Measurements from ENCODE around the gene PLA2G2D. TPM values are rescaled to one million over a fixed set of nuclear protein-coding genes. Genes with fewer than 3 reads are reported as not detected.

The PLA2G2D gene
- total and polyA plus RNA-seq, 2 donors (not counting 1 experiment from before 2014, with no cell fraction given) = not detected

GRCh38 chr1:20114021-20114648 lies 5.2 kb downstream of the PLA2G2D start:
- DNase-seq (ENCODE audit: low read depth in 2 of 2) = no peak
- Histone ChIP-seq H3K27me3 (ENCODE audit: control insufficient read depth, insufficient read depth, low read length) (peaks cover 10% of the 10 kb centered on the region), H3K27ac (ENCODE audit: insufficient read depth, low read length) (no peak overlapping the region), H3K79me2 (ENCODE audit: control insufficient read depth, insufficient read depth, low read length) (no peaks in the 10 kb centered on the region), H2AFZ (ENCODE audit: low read length) (no peak overlapping the region), H3K4me3 (replicated peaks in 1 of 4; ENCODE audit: control extremely low read depth in 1 of 4, insufficient read depth in 1 of 4, low read depth in 3 of 4, low read length in 4 of 4) (no peak overlapping the region), H3K4me1 (ENCODE audit: control insufficient read depth, extremely low read depth, insufficient read depth, low read length) (no peaks in the 10 kb centered on the region), H3K9me3 (ENCODE audit: control insufficient read depth, insufficient read depth, low read depth, low read length) (no peaks in the 10 kb centered on the region), H3K36me3 (ENCODE audit: control insufficient read depth, insufficient read depth, low read length) (no peaks in the 10 kb centered on the region), H3K4me2 (ENCODE audit: extremely low read depth, insufficient read depth, low read length) (no peak overlapping the region), H3K9ac (ENCODE audit: insufficient read depth, low read length) (no peak overlapping the region), H4K20me1 (ENCODE audit: control insufficient read depth, extremely low read depth, insufficient read depth, low read length) (no peaks in the 10 kb centered on the region)
- no peak for TF ChIP-seq EZH2 (IDR thresholded peaks at IDR 0.05; ENCODE audit: low read length, missing control alignments)
- TF ChIP-seq, protein P1, sequence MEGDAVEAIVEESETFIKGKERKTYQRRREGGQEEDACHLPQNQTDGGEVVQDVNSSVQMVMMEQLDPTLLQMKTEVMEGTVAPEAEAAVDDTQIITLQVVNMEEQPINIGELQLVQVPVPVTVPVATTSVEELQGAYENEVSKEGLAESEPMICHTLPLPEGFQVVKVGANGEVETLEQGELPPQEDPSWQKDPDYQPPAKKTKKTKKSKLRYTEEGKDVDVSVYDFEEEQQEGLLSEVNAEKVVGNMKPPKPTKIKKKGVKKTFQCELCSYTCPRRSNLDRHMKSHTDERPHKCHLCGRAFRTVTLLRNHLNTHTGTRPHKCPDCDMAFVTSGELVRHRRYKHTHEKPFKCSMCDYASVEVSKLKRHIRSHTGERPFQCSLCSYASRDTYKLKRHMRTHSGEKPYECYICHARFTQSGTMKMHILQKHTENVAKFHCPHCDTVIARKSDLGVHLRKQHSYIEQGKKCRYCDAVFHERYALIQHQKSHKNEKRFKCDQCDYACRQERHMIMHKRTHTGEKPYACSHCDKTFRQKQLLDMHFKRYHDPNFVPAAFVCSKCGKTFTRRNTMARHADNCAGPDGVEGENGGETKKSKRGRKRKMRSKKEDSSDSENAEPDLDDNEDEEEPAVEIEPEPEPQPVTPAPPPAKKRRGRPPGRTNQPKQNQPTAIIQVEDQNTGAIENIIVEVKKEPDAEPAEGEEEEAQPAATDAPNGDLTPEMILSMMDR (conservative IDR thresholded peaks at IDR 0.05 in 1 of 2, IDR thresholded peaks at IDR 0.05 in 1 of 2; ENCODE audit: low read depth in 1 of 2, low read length in 2 of 2) = no peak

GRCh38 chr1:20112279-20113000 lies 6.9 kb downstream of the PLA2G2D start:
- H3K9ac ChIP-seq (ENCODE audit: insufficient read depth, low read length) = no peak overlapping the region
- H3K4me3 ChIP-seq (replicated peaks in 1 of 4; ENCODE audit: control extremely low read depth in 1 of 4, insufficient read depth in 1 of 4, low read depth in 3 of 4, low read length in 4 of 4) = no peak overlapping the region
- no peak overlapping the region for H2AFZ ChIP-seq (ENCODE audit: low read length)
- no peaks in the 10 kb centered on the region for H4K20me1 ChIP-seq (ENCODE audit: control insufficient read depth, extremely low read depth, insufficient read depth, low read length)
- no peak overlapping the region for H3K27ac ChIP-seq (ENCODE audit: insufficient read depth, low read length)
- DNase-seq (ENCODE audit: low read depth in 2 of 2) = peak in 1 of 2 donors; percentile 57
- no peaks in the 10 kb centered on the region for H3K4me1 ChIP-seq (ENCODE audit: control insufficient read depth, extremely low read depth, insufficient read depth, low read length)
- TF ChIP-seq EZH2 (IDR thresholded peaks at IDR 0.05; ENCODE audit: low read length, missing control alignments) = no peak
- TF ChIP-seq, protein P1 (conservative IDR thresholded peaks at IDR 0.05 in 1 of 2, IDR thresholded peaks at IDR 0.05 in 1 of 2; ENCODE audit: low read depth in 1 of 2, low read length in 2 of 2) = no peak
- no peaks in the 10 kb centered on the region for H3K9me3 ChIP-seq (ENCODE audit: control insufficient read depth, insufficient read depth, low read depth, low read length)
- no peak overlapping the region for H3K4me2 ChIP-seq (ENCODE audit: extremely low read depth, insufficient read depth, low read length)
- peaks cover 4% of the 10 kb centered on the region for H3K27me3 ChIP-seq (ENCODE audit: control insufficient read depth, insufficient read depth, low read length)
- no peaks in the 10 kb centered on the region for H3K79me2 ChIP-seq (ENCODE audit: control insufficient read depth, insufficient read depth, low read length)
- no peaks in the 10 kb centered on the region for H3K36me3 ChIP-seq (ENCODE audit: control insufficient read depth, insufficient read depth, low read length)

DNA sequence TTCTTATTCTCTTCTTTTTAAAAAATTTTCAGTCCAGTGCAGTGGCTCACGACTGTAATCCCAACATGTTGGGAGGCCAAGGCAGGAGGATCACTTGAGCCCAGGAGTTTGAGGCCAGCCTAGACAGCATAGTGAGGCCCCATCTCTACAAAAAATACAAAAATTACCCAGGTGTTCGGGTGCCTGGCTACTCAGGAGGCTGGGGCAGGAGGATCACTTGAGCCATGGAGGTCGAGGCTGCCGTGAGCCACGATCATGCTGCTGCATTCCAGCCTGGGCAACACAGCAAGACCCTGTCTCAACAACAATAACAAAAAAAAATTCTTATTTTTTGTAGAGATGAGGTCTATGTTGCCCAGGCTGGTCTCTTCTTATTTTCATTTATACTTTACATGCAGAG lies 7.9 kb downstream of the PLA2G2D start:
- H3K36me3 ChIP-seq (ENCODE audit: control insufficient read depth, insufficient read depth, low read length) = no peaks in the 10 kb centered on the region
- H4K20me1 ChIP-seq (ENCODE audit: control insufficient read depth, extremely low read depth, insufficient read depth, low read length) = no peaks in the 10 kb centered on the region
- H3K4me2 ChIP-seq (ENCODE audit: extremely low read depth, insufficient read depth, low read length) = no peak overlapping the region
- no peaks in the 10 kb centered on the region for H3K9me3 ChIP-seq (ENCODE audit: control insufficient read depth, insufficient read depth, low read depth, low read length)
- no peak overlapping the region for H2AFZ ChIP-seq (ENCODE audit: low read length)
- TF ChIP-seq EZH2 (IDR thresholded peaks at IDR 0.05; ENCODE audit: low read length, missing control alignments) = no peak
- TF ChIP-seq, protein P1 (conservative IDR thresholded peaks at IDR 0.05 in 1 of 2, IDR thresholded peaks at IDR 0.05 in 1 of 2; ENCODE audit: low read depth in 1 of 2, low read length in 2 of 2) = no peak
- no peaks in the 10 kb centered on the region for H3K79me2 ChIP-seq (ENCODE audit: control insufficient read depth, insufficient read depth, low read length)
- H3K9ac ChIP-seq (ENCODE audit: insufficient read depth, low read length) = no peak overlapping the region
- H3K27ac ChIP-seq (ENCODE audit: insufficient read depth, low read length) = no peak overlapping the region
- DNase-seq (ENCODE audit: low read depth in 2 of 2) = no peak
- no peak overlapping the region for H3K4me3 ChIP-seq (replicated peaks in 1 of 4; ENCODE audit: control extremely low read depth in 1 of 4, insufficient read depth in 1 of 4, low read depth in 3 of 4, low read length in 4 of 4)
- no peaks in the 10 kb centered on the region for H3K4me1 ChIP-seq (ENCODE audit: control insufficient read depth, extremely low read depth, insufficient read depth, low read length)
- H3K27me3 ChIP-seq (ENCODE audit: control insufficient read depth, insufficient read depth, low read length) = peaks cover 4% of the 10 kb centered on the region
